Activated CD4-positive, alpha-beta T cell treated with anti-CD3 and anti-CD28 coated beads for 48 hours (primary cell): ENCODE data around the gene KLB.
"Not testable (repeated sequence)": the region's sequence is repeated elsewhere in the genome, so short reads cannot be mapped to it uniquely, and the experiment has no call there.

Experiments used
- DNase-seq: peaks from one replicate; pipeline ENCODE4 v3.0.0-alpha.2; 2020

Gene KLB

GRCh38 chr4:39427520-39428114 lies 20.9 kb downstream of the KLB start:
- no peak for DNase-seq

GRCh38 chr4:39429476-39430334 lies 23.0 kb downstream of the KLB start:
- DNase-seq, result no peak

GRCh38 chr4:39433878-39434492 lies 27.3 kb downstream of the KLB start:
- no peak for DNase-seq

DNA sequence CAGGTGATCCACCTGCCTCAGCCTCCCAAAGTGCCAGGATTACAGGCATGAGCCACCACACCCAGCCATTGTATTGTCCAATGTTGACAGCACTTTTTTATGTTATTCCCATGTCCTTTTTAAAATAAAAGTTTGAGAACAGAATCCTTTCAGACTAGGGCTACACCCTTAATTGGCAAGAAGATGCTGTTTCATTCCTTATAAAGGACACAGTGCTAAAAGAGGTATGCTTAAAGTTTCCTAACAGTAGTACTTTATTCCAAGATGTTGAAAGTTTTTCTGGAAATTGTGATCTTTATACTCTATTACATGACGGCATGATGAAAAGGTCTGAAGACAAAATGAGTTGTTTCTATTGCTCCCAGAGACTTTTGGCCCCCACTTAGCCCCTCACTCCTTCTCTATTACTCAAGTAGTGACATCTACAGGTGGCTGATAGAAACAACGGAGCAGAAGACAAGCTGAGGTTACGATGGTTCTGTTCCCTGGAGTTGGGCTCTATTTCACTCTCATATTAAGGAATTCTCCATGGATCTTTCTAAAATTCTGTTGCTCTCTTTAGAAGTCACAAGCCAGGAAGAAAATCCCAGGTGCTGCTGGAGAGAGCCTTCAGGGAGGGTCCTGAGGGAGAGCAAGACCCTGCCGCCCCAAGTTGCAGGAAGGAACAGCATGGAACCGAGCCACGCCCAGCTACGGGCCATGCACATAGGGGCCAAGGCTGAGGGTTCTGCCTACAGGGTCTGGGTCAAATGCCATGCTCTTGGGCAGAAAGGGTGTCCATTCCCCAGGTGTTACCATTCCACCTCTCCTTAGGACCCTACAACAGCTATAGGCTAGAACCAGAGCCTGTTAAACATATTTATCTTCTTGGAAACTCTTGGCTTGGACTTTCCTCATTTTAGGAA lies 29.2 kb downstream of the KLB start:
- no peak for DNase-seq

- DNase-seq, result no peak
Measured at GRCh38 chr4:39441593-39441992, 34.9 kb downstream of the KLB start.

- DNase-seq, result peak; percentile 13
Measured at GRCh38 chr4:39442998-39443397, 36.3 kb downstream of the KLB start.

GRCh38 chr4:39446483-39446841 lies 39.7 kb downstream of the KLB start:
- no peak for DNase-seq

- DNase-seq, result peak; percentile 60
Measured at GRCh38 chr4:39446842-39447573, 40.3 kb downstream of the KLB start.

GRCh38 chr4:39450618-39451017 lies 43.9 kb downstream of the KLB start:
- DNase-seq, result no peak

GRCh38 chr4:39451423-39452023 lies 44.8 kb downstream of the KLB start:
- DNase-seq, result no peak

DNA sequence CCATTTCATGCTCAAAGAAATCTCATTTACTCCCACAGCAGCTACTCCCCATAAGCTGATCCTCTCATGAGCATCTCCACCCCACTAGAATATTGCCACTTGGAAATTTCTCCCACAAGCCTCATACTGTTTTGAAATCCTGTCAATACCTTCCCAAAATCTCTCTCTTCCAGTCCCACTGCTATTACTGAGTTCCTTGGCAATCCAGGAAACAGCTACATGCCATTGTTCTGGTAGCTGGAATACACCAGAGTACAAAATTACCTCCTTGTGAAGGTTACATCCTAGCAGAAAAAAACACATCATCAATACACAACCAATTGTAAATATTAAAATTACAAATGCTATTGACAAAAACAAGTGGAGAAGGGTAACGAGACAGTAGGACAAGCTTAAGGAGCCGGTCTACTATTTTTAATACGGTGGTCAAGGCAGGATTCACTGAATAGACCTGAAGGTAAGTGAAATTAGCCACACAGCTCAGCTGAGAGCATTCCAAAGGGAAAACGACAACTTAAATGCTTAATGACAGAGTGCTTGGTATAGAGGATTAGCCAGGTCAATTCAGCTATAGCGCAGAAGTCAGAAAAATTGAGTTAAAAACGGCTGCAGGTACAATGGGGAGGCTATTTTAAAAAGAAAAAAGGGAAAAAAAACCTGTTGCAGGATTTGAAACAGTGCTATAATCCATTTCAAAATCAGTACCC lies 45.6 kb downstream of the KLB start:
- no peak for DNase-seq

- no peak for DNase-seq
Measured at GRCh38 chr4:39452860-39453587, 46.3 kb downstream of the KLB start.

DNA sequence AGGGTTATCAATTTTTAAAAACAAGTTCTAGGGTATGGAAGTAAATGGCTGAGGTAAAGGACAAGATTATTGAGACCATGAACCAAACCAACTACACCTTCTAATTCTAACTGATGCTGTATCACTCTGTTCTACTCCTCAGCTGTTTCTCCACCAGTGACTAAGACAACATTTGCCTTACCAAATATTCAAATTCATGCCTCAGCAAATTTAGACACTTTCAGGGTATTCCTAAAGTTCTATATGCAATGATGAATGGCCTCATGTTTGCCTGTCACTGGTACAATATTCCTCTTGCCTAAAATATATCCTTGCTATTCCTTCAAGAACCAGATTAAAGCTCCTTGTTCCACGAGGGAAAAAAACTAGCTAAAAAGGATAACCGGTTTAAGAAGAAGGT lies 47.0 kb downstream of the KLB start:
- DNase-seq, result no peak

- no peak for DNase-seq
Measured at GRCh38 chr4:39455486-39455885, 48.8 kb downstream of the KLB start.

DNA sequence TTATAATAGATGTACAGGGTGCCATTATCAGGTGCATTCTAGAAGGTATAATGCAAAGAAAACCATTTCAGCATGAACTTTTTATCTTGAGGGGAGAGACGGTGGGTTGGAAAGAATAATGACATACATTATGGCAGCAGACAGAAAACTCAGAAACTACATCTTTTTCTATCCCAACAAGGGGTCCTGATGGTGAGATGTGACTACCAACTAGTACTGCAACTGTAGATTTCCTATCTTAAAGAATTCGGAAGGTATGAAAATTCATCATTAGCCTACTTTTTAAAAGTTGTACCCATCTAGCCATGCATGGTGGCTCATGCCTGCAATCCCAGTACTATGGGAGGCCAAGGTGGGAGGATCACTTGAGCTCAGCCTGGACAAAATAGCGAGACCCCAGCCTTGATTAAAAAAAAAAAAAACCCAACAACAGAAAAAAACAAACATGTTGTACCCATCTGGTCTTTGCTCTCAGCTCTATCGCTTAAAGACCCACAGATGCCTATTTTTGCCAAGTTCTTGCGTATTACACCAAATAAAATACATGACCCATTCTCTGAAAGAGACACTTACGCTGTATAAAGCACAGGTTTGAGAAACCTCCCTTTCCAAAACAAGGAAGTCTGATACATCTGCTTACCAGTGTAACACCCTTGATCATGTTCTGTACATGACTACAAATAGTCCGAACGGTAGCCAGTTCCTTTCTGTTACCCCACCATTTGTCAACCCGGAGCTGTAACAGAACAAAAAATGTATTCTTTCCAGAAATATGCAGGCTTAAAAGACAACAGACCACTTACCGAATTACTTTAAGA lies 50.4 kb downstream of the KLB start:
- DNase-seq, result no peak

DNA sequence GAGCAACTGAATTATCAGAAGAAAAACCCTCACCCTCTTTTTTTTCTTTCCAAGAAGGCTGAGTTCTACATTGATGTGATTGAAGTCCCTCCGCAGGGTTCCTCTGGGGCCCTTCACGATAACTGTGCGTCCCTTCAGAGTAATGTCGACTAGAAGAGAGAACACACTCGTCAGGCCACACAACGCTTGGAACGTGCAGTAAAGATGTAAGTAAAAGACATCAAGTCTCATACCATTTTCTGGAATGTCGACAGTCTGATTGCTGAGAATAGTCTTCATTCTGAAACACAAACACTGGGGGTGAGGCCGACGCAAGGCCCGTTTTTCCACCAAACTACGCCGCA lies 51.4 kb downstream of the KLB start:
- not testable (repeated sequence) for DNase-seq

- peak; percentile 95 for DNase-seq
Measured at GRCh38 chr4:39458505-39459300, 52.0 kb downstream of the KLB start, which contains the start of the genes LIAS and RPL9. Gene LIAS (plus strand): TSS chr4:39459056. CDS start chr4:39459118, 62 bp downstream. Gene RPL9 (minus strand): TSS chr4:39458922. CDS start chr4:39458439, 483 bp downstream.

GRCh38 chr4:39464886-39465501 lies 58.3 kb downstream of the KLB start:
- DNase-seq, result no peak
